Lower lobe of right lung (tissue), 2 donors: ENCODE results near the gene LPP. TPM values are rescaled to one million over a fixed set of nuclear protein-coding genes. Genes with fewer than 3 reads are reported as not detected.

Experiments
- ATAC-seq, 2 donors: fragments of 200-7000 bp; cut with Tn5 transposase; one replicate each; pipeline ENCODE4 v1.9.1; 2020 to 2022; ENCODE audit warnings: mild to moderate bottlenecking in 2 of 2, moderate library complexity in 2 of 2
- DNase-seq: peaks from one replicate; pipeline ENCODE4 v3.0.0-alpha.2; 2020
- H3K27ac ChIP-seq: fragments of 200-600 bp; one replicate; pipeline ENCODE4 v1.8.0; 2022
- H3K27me3 ChIP-seq: fragments of 200-600 bp; one replicate; pipeline ENCODE4 v1.8.0; 2022; ENCODE audit warnings: low read depth
- H3K36me3 ChIP-seq: fragments of 200-600 bp; one replicate; pipeline ENCODE4 v1.8.0; 2022; ENCODE audit warnings: mild to moderate bottlenecking
- H3K4me1 ChIP-seq: fragments of 200-600 bp; one replicate; pipeline ENCODE4 v1.8.0; 2022
- H3K4me3 ChIP-seq: fragments of 200-600 bp; one replicate; pipeline ENCODE4 v1.8.0; 2022; ENCODE audit warnings: mild to moderate bottlenecking
- H3K9me3 ChIP-seq: fragments of 200-600 bp; one replicate; pipeline ENCODE4 v1.8.0; 2022
- intact Hi-C: fragments of 100-400 bp; cut with DNase I; formaldehyde crosslinking; loops from one replicate; pipeline ENCODE4 v1.11.0; 2022
- total RNA-seq: library from RNA; stranded (reverse); fragmentation: NEBNext Ultra II Directional; extraction: Animal tissue kit (Norgen Biotek cat#: 25700); gene quantifications from one replicate; pipeline ENCODE4 v1.2.1, GENCODE V29; 2021
- TF ChIP-seq, protein P1 (sequence below): fragments of 200-600 bp; IDR thresholded peaks from one replicate; pipeline ENCODE4 v1.8.0; 2022; ENCODE audit warnings: antibody characterized with exemption, mild to moderate bottlenecking
- donor health status: DM: no; HTN: yes; CAD: no; lungs with severe emphysema.

The LPP gene
- total RNA-seq, 1 donor from 2014 or later, result 180 TPM

DNA sequence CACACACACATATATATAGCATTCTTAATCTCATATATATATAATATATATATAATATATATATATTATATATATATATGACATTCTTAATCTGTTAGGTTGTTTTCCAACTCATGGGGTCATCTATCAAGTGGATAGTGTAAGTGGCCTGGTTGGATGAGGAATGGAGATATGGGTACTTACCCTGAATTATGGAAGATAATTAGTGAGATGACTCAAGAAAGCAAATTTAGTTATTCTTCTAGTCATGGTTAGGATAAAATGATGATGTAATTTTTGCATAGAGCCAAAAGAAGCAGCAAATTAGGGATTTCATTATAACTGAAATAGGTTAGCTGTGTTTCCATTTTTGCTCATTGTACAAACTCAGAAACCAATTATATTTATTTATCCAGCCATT is 448.2 kb downstream of the LPP start:
- TF ChIP-seq, protein P1, sequence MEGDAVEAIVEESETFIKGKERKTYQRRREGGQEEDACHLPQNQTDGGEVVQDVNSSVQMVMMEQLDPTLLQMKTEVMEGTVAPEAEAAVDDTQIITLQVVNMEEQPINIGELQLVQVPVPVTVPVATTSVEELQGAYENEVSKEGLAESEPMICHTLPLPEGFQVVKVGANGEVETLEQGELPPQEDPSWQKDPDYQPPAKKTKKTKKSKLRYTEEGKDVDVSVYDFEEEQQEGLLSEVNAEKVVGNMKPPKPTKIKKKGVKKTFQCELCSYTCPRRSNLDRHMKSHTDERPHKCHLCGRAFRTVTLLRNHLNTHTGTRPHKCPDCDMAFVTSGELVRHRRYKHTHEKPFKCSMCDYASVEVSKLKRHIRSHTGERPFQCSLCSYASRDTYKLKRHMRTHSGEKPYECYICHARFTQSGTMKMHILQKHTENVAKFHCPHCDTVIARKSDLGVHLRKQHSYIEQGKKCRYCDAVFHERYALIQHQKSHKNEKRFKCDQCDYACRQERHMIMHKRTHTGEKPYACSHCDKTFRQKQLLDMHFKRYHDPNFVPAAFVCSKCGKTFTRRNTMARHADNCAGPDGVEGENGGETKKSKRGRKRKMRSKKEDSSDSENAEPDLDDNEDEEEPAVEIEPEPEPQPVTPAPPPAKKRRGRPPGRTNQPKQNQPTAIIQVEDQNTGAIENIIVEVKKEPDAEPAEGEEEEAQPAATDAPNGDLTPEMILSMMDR, result no peak
- Histone ChIP-seq H3K27me3 (no peaks in the 10 kb centered on the region), H3K36me3 (no peaks in the 10 kb centered on the region), H3K9me3 (no peaks in the 10 kb centered on the region), H3K27ac (no peak overlapping the region), H3K4me1 (no peaks in the 10 kb centered on the region), H3K4me3 (no peak overlapping the region)
- ATAC-seq (no peak), DNase-seq (no peak)
- intact Hi-C loops, result no loop called here

GRCh38 chr3:188602620-188603019 is 448.7 kb downstream of the LPP start:
- H3K36me3 ChIP-seq, result no peaks in the 10 kb centered on the region
- H3K9me3 ChIP-seq, result no peaks in the 10 kb centered on the region
- ATAC-seq (no peak), DNase-seq (no peak)
- H3K4me3 ChIP-seq, result no peak overlapping the region
- H3K27ac ChIP-seq, result no peak overlapping the region
- intact Hi-C loops, result no loop called here
- H3K4me1 ChIP-seq, result no peaks in the 10 kb centered on the region
- TF ChIP-seq, protein P1, result no peak
- H3K27me3 ChIP-seq, result no peaks in the 10 kb centered on the region

DNA sequence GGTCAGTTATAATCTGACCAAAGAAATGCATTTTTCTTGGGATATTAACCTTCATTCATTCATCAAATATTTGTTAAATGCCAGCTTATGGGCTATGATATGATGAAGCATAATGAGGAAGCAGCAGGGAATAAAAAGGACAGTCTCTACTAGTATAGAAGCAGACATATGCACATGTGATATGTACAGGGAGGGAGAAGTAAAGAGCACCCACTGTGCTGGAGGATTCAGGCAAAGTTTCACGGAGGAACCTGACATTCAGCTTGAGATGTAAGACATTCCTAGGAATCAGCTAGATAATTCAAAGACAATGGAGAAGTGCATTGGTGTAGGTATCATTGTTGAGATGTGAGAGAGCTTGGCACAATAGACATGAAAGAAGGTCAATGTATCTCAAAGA is 450.7 kb downstream of the LPP start:
- Histone ChIP-seq H3K27ac (no peak overlapping the region), H3K27me3 (no peaks in the 10 kb centered on the region), H3K9me3 (no peaks in the 10 kb centered on the region), H3K36me3 (peaks cover 6% of the 10 kb centered on the region), H3K4me1 (no peaks in the 10 kb centered on the region), H3K4me3 (no peak overlapping the region)
- intact Hi-C loops, result no loop called here
- ATAC-seq (no peak), DNase-seq (no peak)
- TF ChIP-seq, protein P1, result no peak

- Histone ChIP-seq H3K27ac (no peak overlapping the region), H3K36me3 (peaks cover 12% of the 10 kb centered on the region), H3K4me1 (no peaks in the 10 kb centered on the region), H3K27me3 (no peaks in the 10 kb centered on the region), H3K9me3 (no peaks in the 10 kb centered on the region), H3K4me3 (no peak overlapping the region)
- intact Hi-C loops, result no loop called here
- DNase-seq, result no peak
- TF ChIP-seq, protein P1, result no peak
- no peak for ATAC-seq
Measured at GRCh38 chr3:188605231-188605630, 451.3 kb downstream of the LPP start.

- no peak overlapping the region for H3K27ac ChIP-seq
Measured at GRCh38 chr3:188605905-188606304, 451.9 kb downstream of the LPP start.

More at GRCh38 chr3:188605905-188606304, 451.9 kb downstream of the LPP start:
- H3K4me3 ChIP-seq, result no peak overlapping the region
- no peaks in the 10 kb centered on the region for H3K9me3 ChIP-seq
- H3K27me3 ChIP-seq, result no peaks in the 10 kb centered on the region
- DNase-seq, result no peak
- H3K36me3 ChIP-seq, result peaks cover 13% of the 10 kb centered on the region
- no peak for ATAC-seq
- TF ChIP-seq, protein P1, result no peak
- H3K4me1 ChIP-seq, result no peaks in the 10 kb centered on the region
- intact Hi-C loops, result no loop called here
